ENCODE results near the gene RUSF1.
A peak's percentile ranks its signal among the peaks of the same experiment; 100 is the strongest.

The RUSF1 gene

DNA sequence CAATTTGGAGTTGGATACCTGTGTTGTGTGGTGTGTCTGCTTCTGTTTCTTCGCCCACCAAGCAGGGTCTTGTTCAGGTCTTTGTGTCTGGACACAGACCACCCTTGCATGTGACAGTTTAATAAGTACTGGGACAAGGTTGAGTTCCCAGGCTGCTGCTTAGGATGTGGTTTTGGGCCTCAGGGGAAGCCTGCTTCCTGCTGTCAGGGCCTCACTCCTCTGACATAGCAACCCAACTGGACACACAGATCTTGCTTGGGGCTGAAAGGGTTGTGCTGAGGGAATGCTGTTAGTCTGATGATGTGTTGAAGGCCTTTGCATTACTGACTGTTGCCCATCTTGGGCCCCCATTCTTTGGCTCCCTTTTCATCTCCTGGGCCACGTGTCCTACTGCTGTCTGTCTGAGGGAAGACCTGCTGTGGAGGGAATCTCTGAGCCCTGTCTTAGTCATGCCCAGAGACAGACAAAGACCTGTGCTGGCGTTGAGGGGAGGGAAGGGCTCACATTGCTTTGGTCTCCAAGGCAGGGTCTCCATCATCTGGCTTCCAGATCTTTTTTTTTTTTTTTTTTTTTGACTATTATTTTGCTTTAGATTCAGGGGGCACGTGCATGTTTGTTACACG, 40.9 kb downstream of the RUSF1 start:
- no peak for DNase-seq

DNA sequence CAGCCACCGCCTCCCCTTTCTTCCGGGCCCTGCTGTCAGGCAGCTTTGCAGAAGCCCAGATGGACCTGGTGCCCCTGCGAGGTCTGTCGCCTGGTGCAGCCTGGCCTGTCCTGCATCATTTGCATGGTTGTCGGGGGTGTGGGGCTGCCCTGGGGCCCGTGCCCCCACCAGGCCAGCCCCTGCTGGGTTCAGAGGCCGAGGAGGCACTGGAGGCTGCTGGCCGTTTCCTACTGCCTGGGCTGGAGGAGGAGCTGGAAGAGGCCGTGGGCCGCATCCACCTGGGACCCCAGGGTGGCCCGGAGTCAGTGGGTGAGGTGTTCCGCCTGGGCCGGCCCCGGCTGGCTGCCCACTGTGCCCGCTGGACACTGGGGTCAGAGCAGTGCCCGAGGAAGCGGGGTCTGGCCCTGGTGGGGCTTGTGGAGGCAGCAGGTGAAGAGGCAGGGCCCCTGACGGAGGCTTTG, 41.8 kb downstream of the RUSF1 start:
- DNase-seq = no peak

DNA sequence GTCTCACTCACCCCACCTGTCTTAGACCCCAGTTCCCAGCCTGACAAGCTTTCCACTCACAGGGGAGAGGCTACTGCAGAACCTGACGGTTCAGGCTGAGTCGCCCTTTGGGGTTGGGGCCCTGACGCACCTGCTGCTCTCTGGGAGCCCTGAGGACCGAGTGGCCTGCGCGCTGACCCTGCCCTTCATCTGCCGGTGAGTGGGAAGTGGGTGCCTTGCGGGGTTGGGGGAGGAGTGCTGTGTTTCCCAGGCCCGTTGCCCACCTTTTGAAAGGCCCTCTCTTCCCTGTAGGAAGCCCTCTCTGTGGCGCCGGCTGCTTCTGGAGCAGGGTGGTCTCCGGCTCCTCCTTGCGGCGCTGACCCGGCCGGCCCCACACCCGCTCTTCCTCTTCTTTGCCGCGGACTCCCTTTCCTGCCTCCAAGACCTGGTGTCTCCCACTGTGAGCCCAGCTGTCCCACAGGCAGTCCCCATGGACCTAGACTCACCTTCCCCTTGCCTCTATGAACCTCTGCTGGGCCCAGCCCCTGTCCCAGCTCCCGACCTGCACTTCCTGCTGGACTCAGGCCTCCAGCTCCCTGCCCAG, 42.3 kb downstream of the RUSF1 start:
- DNase-seq = no peak

DNA sequence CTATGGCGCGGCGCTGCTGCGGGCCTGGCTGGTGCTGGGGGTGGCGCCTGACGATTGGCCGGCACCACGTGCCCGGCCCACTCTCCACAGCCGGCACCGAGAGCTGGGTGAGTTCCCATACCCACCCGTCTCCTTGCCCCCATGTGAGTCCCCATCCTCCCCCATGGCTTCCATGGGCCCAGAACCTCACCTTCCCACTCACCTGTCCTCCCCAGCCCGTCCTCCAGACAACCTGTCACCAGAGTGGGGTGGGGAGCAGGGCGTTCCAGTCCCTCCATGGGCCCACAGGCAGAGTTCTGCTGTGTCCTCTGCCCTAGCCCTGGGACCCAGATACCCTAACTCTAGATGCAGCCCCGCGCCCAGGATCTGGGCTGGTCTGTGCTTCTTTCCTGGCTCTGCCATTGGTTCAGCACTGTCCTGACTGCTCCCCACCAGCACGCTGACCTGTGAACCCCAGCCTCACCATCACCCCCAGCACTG, 43.4 kb downstream of the RUSF1 start:
- DNase-seq = no peak

DNA sequence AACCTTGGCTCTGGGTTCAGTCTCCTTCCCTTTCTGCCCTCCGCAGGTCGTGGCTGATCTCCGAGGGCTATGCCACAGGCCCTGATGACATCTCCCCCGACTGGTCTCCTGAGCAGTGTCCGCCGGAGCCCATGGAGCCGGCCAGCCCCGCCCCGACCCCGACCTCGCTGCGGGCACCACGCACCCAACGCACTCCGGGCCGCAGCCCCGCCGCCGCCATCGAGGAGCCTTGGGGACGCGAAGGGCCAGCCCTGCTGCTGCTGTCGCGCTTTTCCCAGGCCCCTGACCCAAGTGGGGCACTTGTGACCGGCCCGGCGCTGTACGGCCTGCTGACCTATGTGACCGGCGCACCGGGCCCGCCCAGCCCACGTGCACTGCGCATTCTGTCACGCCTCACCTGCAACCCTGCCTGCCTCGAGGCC, 43.8 kb downstream of the RUSF1 start:
- no peak for DNase-seq

DNA sequence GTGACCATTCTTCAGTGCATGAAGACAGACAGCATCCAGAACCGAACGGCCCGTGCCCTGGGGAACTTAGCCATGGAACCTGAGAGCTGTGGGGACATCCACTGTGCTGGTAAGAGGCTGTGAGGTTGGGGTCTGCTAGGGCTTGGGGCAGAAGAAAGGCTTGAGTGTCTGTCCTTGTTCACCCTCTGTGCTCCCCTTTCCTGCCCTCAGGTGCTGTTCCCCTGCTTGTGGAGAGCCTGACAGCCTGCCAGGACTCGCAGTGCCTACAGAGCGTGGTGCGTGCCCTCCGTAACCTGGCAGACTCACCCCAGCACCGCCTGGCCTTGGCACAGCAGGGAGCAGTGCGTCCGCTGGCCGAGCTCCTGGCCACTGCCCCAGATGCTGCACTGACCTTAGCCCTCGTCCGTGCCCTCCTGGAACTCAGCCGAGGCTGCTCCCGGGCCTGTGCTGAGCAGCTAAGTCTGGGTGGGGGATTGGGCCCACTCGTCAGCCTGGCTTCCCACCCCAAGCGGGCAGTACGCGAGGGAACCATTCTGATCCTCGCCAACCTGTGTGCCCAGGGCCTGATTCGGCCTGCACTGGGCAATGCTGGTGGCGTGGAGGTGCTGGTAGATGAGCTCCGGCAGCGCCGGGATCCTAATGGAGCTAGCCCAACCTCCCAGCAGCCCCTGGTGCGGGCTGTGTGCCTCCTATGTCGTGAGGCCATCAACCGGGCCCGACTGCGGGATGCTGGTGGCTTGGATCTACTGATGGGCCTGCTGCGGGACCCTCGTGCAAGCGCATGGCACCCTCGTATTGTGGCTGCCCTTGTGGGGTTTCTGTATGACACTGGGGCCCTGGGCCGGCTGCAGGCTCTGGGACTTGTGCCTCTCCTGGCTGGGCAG, 46.0 kb downstream of the RUSF1 start:
- DNase-seq = no peak

DNA sequence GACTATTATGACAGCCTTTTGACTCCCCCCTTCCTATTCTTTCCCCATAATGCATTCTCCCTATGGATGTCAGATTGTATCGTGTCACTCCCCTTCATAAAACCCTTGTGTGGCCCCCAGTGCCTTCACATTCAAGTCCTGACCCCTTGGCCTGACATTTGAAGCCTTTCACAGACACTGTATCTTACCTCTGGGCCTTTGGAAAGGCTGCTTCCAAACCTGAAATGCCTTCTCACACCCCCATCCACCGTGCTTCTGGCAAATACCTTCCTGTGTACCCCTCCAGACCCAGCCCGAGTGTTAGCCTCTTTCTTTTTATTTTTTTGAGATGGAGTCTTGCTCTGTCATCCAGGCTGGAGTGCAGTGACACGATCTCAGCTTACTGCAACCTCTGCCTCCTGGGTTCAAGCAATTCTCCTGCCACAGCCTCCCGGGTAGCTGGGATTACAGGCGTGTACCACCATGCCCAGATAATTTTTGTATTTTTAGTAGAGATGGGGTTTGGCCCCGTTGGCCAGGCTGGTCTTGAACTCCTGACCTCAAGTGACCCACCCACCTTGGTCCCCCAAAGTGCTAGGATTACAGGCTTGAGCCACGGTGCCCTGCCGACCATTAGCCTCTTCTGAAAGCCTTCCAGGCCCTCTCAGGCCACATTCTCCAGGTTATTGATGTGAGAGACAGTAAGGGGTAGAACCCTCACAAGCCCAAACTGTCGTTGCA, 46.8 kb downstream of the RUSF1 start:
- DNase-seq = no peak

DNA sequence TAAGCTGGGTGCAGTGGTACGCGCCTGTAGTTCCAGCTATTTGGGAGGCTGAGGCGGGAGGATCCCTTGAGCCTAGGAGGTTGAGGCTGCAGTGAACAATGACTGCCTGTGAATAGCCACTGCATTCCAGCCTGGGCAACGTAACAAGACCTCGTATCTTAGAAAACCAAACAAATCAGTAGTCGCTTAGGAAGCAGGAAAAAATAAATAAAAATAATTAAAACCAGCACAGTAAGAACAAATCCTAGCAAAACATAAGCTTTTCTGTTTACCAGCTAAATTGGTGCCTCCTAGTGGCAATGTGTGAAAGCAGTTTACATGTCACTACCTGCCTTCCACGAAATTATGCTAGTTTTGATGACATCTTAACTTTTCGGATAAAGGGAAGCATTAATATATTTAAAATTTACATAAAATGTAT, 47.6 kb downstream of the RUSF1 start:
- no peak for DNase-seq

DNA sequence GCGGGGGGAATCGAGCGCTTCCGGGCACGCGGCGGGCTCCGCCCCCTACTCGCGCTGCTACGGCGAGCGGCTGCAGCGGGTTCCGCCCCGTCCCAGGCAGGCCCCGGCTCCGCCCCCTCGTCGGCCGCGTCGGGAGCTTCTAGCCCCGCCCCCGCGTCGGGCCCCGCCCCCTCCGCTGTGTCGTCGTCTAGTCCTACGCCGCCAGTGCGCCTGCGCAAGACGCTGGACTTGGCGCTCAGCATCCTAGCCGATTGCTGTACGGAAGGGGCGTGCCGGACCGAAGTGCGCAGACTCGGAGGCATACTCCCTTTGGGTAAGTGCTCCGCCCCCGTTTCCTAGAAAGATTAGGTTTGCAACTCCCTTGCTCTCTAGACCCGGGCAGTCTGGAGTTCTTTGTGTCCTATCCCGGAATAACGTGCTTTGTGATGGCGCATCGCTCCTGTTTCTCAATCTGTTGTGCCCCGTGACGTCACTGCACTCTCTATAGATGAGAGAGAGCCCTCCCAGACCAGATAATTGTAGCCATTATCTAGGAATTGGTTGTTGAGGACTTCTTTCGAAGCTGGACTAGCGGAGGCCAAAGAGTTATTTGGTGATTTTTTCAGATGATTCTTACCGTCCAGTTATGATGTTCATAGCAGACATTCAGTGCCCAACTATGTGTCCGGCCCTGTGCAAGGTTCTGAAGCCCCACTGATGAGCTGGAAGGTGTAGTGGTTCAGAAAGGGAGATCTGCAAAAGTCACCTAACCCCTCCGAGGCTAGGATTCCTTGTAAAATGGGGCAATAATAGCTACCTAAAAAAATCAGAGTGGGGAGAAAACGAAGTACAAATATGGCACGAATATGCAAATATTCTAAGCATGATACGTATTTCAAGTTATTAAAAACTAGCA, 48.3 kb downstream of the RUSF1 start:
- peak; percentile 100 for DNase-seq

DNA sequence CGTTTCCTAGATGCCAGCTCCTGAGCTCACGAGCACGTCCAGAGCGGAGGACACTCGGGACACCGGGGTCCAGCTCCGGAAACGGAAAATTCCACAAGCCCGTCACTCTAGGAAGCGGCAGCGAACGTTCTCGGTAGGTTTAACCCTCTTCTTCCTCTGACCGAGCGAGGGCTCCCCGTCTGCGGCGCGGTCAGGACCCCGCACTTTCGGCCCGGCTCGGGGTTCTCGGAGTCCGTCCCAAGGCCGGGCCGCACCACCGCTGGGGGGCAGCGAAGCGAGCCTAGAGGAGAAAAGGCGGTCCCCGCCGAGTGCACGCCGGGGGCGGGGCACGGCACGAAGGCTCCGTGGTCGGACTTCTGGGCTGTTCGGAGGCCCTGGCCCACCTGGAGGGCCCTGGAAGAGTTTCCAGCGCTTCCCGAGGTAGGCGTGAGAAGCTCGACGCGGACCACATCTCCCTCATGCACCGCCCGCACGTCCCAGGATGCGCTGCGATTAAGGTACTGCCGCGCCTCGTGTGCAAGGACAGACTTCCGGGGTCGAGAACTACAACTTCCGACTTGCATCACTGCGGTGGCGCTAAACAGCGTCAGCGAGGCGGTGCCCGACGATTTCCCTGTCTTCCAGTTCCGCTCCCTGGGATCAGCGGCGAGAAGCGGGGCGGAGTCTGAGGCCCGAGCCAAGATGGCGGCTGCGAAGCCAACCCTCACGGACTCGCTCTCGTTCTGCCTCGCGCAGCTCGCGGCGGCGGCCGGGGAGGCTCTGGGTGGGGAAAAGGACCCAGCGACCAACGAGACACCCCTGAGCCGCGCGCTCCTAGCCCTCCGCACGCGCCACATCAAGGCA, 49.1 kb downstream of the RUSF1 start, which contains the start of gene ARMC5:
ARMC5 (plus strand) TSS at position 658 of the 843 bp plus-strand sequence; CDS start at position 682, 24 bp downstream.
- DNase-seq = peak; percentile 96 to 97

DNA sequence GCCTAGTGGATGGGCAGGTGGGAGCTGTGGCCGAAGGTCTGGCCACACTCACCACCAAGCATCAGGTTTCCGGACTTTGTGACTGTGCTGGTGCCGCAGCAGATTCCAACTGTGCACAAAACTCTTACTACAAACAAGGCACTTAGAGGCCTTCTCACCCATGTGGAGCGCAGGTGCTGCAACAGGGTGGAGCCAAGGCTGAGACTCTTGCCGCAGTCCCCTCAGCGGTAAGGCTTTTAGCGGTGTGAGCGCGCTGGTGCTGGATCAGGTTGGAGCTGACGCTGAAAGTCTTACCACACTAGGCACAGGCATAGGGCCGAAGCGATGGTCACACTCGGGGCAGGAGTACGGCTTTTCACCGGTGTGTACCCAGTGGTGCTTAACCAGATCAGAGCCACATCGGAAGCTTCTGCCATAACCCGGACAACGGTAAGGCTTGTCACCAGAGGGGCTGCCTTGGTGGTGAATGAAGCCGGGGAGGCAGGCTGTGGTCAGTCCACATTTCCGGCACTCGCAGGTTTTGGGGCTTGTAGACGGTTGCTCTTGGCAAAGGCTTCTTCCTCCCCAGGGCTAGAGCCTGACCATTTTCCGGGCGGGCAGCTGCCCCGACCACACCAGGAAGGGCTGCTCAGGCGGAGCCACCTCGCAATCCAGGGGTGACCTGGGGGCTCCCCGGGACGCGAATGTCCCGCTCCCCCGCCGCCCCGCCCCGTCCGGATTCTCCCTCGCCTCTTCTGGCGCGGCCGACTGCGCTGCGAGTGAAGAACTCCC, 49.9 kb downstream of the RUSF1 start:
- DNase-seq = peak; percentile 39 to 48

DNA sequence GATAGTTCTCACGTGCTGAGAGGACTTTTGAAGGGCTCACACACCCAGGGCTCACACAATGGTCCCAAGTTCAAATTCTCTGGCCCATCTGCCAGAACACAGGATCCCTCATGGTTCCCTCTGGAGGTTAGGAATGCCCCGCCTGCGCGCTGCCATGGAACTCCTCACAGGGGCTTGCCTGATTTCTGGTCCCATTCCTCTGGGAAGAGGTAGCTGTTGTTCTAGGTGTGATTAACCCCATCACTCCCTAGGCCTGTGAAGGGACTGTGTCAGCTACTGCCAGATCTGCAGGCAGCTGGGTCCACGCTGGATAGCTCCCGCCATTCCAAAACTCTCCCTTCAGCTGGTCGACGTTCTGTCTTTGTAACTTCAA, 51.2 kb downstream of the RUSF1 start:
- DNase-seq = no peak

DNA sequence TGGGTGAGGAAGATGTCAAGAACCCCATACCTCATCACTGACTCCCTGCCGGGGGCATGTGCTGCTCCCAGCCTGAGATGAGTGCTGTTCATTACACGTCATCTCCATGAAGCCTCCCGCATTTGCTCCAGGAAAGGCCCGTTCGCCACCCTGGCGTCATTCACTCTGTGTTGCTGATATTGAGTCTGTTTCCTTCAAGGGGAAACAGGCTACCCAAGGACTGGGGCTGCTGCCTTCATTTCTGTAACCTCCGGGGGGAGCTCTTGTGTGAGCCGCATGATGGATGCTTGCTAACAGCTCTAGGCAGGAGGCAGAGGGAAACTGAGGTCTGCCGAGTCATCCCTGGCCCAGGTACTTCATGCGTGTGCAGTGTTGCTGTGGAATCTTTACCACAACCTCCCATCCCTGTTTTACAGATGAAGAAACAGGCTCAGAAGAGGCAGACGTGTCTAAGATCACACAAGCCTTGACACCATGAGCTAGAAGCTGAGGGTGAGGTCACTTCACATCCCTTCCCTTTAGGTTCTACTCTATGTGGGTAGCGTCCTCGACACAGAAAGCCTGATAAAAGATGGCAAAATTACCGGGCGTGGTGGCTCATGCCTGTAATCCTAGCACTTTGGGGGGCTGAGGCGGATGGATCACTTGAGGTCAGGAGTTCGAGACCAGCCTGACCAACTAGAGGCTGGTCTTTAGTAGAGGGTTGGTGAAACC, 52.4 kb downstream of the RUSF1 start:
- peak; percentile 22 for DNase-seq

DNA sequence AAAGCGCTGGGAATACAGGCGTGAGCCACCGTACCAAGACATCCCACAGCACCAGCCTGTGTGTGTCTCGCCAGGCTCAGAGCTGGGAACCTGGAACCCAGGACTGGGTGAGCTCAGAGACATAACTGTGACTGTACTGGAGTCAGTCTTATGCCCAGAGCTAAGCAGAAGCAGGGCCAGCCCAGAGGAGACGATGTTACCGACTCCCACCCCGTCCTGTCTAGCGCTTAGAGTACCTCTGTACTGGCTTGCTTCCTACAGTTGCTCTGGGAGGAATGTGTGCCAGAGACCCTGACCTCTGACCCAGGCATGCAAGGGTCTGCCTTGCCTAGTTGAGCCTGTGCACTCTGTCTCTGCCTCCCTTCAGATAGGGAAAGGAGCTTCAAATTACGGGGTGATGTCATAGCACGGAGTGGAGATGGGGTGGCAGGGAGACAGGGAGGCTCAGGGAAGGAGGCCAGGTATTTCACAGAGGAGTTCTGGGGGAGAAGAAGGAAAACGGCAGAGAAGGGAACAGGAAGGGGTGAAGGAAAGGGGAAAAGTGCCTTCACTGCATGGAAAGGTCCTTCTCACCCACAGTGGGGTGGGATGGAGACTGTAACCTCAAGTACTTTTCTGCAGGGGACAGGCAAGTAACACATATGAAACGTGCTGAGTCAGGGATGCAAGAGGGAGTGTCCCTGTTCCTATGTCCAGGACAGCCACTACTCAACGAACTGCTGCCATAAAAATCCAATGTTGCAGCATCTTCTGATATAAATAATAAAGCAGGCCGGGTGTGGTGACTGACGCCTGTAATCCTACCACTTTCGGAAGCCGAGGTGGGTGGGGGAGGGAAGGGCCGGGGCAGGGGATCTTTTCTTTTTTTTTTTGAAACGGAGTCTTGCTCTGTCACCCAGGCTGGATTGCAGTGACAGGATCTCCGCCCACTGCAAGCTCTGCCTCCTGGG, 54.7 kb downstream of the RUSF1 start:
- no peak for DNase-seq

DNA sequence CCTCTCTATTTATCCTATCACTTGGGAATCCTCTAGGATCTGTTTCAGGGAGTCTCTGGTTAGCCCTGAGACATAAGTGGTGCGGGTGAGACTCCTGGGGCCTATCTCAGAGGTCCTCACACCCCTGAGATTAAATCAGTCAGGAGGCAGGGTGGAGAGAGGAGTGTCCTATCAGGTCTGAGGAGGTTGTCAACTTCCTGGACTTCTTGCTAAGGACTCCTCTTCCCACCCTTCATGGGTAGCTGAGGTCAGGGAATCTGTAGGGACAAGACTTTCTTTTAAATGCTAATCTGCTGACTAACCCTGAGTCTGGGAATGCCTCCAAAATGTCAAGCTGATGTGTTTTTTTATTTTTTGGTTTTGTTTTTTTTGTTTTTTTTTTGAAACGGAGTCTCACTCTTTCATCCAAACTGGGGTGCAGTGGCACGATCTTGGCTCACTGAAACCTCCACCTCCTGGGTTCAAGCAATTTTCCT, 55.5 kb downstream of the RUSF1 start:
- DNase-seq = no peak

DNA sequence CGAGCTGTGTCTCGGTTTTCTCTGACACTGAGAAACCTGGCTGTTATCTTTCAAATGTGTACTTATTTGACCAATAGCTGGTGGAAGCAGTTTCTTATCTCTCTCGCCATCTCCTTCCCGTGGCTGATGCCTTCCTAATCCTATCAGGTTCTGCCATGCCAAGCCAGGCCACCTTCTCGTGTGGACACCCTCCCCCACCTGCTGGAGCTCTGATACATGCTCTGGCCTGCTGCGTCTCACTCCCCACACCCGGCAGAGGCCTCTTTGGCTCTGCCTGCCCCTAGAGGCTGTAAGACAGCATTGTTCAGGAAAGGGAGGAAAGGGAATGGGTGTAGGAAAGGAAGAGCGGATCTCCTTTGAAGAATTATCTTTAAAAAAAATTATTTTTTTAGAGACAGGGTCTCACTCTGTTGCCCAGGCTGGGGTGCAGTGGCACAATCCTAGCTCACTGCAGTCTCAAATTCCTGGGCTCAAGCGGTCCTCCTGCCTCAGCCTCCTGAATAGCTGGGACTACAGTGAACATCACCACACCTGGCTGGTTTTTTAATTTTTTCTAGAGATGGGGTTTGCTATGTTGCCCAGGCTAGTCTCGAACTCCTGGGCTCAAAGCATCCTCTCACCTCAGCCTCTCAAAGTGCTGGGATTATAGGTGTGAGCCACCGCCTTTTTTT, 56.4 kb downstream of the RUSF1 start:
- no peak for DNase-seq

DNA sequence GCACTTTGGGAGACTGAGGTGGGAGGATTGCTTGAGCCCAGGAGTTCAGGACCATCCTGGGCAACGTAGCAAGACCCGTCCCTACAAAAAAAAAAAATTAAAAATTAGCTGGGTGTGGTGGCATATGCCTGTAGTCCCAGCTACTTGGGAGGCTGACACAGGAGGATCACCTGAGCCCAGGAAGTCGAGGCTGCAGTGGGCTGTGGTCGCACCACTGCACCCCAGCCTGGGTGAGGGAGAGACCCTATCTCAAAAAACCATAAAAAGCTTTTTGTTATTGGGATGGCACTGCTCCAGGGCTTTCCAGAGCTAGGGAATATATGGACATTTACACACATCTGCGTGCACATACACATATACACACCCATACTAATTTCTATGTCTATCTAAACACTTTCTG, 57.0 kb downstream of the RUSF1 start:
- DNase-seq = no peak
